GM19023 (cell line): Measurements from ENCODE around the gene GUSB.
"Not testable (repeated sequence)": the region's sequence is repeated elsewhere in the genome, so short reads cannot be mapped to it uniquely, and the experiment has no call there.

ENCODE experiments used
- ATAC-seq: cut with Tn5 transposase; IDR thresholded peaks from one replicate; pipeline ENCODE4 v1.9.1; 2021; ENCODE audit warnings: mild to moderate bottlenecking, moderate library complexity; ENCODE audit not compliant: unreplicated experiment

The GUSB gene

DNA sequence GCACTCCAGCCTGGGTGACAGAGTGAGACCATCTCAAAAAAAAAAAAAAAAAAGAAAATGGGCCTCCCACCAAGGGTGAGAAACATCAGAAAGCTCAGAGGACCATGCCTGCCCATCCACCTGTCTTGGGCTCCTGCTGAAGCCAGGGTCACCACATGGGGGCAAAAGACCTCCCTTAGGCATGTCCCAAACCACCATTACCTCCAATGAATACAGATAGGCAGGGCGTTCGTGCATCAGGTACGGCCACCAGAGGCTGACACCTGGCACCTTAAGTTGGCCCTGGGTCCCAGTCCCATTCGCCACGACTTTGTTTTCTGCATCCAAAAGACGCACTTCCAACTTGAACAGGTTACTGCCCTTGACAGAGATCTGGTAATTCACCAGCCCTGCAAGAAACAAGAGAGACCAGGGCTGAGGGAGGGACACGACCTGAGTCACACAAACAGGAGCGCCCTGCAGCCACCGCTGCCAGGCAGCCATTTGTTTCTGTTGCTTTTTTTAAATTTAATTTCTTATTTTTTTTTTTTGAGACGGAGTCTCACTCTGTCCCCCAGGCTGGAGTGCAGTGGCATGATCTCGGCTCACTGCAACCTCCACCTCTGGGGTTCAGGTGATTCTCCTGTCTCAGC lies 6.1 kb downstream of the GUSB start:
- ATAC-seq: no peak

DNA sequence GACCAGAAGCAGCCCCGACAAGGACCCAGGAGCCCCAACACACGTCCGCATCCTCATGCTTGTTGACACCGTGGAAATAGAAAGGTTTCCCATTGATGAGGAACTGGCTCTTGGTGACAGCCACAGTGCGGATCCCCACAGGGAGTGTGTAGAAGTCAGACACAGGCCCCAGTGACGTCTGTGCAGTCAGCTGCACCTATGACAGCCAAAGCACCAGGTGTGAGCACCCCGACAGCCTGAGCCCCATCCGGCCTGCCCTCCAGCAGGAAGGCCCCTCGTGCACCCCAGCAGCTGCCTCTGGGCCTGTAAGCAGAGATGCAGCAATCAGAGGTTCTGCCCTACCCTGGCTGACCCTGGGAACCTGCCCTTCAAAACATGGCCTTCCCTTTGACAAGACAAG lies 7.1 kb downstream of the GUSB start:
- ATAC-seq: no peak

DNA sequence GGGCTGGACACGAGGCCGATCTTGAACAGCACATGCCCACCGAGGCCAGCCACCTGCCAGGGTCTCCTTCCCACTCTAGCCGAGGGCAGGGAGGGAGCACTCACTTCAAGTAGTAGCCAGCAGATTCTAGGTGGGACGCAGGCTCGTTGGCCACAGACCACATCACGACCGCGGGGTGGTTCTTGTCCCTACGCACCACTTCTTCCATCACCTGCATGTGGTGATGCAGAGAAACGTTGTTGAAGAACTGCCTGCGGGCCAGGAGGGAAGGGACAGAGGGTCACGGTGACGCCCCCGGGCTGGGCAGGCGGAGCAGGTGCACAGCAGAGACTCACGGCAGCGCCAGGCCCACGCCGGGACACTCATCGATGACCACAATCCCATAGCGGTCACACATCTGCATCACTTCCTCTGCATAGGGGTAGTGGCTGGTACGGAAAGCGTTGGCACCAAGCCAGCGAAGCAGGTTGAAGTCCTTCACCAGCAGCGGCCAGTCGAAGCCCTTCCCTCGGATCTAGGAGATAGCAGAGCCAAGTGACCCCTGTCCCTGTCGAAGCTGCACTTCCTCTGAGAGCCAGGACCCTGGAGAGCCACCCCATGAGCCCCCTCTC lies 7.7 kb downstream of the GUSB start:
- ATAC-seq: no peak

DNA sequence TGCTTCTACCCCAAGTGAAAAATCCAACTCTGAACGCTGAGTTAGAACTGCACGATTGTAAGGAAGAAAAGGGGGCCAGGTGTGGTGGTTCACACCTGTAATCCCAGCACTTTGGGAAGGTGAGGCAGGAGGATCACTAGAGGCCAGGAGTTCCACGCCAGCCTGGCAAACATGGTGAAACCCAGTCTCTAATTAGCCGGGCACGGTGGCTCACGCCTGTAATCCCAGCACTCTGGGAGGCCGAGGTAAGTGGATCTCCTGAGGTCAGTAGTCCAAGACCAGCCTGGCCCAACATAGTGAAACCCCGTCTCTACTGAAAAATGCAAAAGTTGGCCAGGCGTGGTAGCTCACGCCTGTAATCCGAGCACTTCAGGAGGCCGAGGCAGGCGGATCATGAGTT lies 9.0 kb downstream of the GUSB start:
- ATAC-seq: no peak

DNA sequence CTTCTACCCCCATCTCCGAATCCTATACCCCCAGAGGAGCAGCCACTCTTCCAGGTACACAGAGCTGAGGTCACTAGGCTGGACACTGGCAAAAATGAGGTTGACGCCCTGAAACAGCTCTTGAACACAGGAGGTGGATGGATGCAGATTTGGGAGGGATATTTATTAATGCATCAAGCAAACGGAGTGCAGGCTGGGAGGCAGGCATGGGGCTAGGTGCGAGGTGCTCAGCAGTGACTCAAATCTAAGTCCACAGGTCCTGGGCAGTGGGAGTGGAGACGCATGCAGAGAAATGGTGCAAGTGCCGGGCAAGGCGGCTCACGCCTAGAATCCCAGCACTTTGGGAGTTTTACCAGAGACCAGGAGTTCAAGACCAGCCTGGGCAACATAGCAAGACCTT lies 11.0 kb downstream of the GUSB start:
- ATAC-seq: no peak

DNA sequence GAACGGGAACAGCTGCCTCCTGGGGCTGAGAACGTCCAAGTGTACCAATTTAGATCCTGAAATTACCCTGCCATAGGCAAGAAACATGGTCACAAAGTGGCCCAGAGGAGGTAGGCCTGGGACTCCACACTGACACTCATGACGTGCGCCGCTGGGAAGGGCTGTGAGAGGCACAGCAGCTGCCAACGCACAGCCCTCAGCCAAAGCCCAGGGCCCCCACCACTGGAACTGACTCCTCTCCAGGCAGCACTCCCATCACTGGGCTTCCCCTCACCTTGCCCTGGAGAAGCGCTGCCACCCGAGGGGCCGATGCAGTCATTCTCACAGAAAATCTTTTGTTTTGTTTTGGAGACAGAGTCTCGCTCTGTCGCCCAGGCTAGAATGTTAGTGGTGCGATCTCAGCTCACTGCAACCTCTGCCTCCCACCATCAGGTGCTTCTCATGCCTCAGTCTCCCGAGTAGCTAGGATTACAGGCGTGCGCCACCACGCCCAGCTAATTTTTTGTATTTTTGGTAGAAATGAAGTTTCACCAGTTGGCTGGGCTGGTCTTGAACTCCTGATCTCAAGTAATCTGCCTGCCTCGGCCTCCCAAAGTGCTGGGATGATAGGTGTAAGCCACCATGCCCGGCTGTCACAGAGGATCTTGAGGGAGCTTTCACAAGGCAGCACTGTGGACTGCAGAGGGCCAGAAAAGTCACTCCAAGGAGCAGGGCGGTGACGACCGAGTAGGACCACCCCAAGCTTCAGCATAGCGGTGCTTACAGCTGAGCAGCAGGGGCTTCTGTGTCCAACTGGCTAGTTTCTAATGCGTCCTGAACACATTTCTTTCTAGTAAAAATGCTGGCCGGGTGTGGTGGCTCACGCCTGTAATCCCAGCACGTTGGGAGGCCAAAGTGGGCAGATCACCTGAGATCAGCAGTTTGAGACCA lies 13.5 kb downstream of the GUSB start:
- ATAC-seq: no peak

DNA sequence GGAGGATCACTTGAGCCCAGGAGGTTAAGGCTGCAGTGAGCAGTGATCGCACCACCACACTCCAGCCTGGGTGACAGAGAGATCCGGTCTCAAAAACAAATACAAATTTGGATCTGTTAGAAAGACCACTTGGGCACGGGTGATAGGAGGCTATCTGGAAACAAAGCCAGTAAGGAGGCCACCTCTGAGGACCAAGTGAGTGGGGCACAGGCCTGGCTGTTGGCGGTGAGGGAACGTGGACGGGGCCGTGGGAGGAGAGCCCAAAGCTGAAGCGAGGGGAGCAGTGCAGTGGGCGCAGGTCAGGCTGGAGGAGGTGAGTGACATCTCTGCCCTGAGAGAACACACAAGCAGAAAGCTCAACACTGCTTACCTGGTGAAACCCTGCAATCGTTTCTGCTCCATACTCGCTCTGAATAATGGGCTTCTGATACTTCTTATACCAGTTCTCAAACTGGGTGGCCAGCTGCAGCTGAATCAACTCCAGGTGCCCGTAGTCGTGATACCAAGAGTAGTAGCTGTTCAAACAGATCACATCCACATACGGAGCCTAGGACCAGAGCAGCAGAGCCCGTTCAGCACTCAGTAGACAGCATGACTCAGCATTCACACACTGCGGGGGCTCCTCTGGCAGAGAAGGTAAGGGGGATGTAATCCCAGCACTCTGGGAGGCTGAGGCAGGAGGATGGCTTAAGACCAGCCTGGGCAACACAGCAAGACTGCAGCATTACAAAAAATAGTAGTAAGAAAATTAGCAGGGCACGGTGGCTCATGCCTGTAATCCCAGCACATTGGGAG lies 14.5 kb downstream of the GUSB start:
- no peak for ATAC-seq

DNA sequence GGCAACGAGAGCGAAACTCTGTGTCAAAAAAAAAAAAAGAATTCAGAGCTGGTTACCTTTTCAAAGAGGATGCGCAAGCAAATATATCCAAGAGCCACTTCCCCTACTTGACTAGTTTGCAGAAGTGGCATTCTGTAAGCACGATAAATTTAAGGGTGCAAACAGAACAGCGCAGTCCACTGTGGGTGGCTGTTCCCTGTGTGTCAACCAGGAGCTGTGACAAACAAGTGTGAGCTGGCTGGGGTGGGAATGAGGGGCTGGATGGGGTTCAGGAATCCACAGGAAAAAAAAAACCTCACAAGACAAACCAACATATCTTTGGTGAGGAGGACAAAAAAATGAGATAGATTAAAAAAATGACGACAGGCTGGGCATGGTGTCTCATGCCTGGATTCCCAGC lies 15.9 kb downstream of the GUSB start:
- ATAC-seq: no peak

DNA sequence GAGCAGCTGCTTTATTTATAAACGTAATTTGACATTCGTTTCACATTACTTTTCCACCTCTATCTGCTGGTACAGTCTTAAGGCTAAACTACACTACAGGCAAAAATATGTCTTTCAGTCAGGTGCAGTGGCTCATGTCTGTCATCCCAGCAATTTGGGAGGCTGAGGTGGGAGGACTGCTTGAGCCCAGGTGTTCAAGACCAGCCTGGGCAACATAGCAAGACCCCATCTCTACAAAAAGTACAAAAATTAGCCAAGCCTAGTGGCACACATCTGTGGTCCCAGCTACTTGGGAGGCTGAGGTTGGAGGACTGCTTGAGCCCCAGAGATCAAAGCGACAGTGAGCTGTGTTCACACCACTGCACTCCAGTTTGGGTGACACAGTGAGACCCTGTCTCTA lies 17.3 kb downstream of the GUSB start:
- ATAC-seq: not testable (repeated sequence)

DNA sequence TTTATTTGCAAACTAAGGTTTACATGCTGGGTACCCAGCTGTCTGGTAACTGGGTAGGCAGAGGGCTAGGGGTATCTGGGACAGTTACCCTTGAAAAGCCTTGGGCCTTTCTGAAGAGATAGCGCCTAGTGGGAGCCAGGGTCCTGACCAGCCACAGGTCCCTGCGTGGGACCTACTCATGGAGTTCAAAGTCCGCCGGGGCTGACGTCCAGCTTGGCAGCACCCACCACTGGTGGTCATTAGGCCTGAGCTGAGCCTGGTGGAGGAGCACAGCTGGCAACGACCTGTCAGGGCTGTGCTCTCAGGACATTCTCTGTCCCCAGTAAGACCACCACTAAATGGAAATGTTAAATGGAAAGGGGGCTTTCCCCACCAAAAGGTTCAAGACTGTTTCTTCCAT lies 20.0 kb downstream of the GUSB start:
- ATAC-seq: no peak

DNA sequence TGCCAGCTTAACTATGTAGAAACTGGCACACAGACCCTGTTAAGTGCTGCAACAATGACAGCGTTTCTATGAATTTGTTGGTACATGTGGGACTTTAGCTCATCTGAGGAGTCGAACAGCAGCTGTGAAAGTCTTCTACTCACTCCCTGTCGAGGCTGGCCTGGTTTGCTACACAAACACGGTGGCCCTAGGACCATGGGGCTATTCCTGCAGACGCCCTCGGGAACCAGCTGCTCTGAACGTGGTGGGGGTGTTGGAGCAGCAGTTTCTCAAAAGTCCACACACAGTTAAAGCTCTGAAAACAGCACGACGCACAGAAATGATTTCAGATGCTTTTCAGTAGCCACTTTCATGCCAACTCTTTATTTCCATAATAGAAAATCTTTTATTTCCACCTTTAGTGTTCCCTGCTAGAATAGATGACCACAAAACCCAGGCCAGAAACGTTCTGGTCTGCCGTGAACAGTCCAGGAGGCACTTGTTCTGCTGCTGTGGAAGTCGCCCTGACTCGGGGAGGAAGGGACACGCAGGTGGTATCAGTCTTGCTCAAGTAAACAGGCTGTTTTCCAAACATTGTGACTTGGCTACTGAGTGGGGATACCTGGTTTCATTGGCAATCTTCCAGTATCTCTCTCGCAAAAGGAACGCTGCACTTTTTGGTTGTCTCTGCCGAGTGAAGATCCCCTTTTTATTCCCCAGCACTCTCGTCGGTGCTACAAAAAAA lies 21.5 kb downstream of the GUSB start:
- ATAC-seq: no peak

DNA sequence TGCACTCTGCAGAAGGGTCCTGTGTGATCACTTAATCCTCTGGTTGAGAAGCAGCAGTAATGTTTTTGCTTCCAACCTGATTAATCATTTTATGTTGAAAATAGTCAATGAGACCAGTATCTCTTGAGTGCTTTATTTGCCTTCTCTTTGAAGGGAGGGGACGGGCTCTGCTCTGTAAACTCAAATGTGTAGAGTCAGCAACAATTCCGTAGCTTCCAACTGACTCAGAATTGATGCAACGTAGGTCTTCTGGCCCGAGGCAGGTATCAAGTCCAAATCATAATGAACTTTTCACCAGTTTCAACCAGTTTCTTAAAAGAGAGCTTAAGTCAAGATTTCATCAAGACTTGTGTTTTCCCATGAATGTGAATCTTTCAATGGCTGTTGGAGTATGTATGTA lies 26.3 kb downstream of the GUSB start:
- ATAC-seq: no peak

DNA sequence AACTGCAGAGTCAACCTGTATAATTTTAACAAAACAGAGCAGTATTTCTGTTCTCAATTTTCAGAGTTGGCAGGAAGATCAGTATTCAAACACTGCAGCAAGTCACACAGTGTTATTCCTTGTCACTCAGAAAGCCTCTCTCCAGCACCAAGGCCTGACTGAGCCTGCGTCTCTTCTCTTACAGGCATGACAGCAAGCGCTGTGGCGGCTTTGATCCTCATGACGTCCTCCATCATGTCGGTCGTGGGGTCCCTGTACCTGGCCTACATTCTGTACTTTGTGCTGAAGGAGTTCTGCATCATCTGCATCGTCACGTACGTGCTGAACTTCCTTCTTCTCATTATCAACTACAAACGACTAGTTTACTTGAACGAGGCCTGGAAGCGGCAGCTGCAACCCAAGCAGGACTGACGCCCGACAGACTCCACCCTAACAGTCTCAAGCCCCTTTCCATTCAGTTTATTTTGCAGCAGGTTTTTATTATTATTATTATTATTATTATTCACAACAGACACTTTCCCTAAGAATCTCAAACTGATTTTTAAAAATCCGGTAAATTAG lies 28.0 kb downstream of the GUSB start:
- ATAC-seq: no peak

DNA sequence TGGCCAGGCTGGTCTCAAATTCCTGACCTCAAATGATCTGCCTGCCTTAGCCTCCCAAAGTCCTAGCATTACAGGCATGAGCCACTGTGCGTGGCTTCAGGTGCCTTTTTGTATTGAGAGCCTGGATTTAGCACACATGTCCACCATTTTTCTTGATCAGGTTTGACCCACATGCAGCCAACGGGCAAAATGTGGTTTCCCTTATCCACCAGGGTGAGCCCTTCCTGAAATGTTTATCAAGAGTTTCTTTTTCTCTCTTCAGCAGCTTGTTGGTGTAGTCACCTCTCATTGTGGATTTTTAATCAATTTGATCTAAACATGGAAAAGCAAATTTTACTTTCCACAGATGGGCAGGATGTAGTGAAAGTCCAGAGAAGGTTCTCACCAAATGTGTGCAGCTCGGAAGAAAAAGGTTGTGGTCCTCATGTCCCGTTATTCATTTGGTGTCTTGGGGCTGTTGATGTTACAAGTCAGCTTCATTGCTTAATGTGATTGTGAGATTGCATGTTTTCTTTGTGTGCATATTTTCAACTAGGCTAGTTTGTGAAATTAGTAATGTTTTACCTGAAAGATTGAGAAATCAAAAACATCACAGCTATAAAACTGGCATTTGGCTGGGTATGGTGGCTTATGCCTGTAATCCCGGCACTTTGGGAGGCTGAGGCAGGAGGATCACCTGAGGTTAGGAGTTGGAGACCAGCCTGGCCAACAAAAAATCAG lies 28.9 kb downstream of the GUSB start:
- ATAC-seq: no peak

DNA sequence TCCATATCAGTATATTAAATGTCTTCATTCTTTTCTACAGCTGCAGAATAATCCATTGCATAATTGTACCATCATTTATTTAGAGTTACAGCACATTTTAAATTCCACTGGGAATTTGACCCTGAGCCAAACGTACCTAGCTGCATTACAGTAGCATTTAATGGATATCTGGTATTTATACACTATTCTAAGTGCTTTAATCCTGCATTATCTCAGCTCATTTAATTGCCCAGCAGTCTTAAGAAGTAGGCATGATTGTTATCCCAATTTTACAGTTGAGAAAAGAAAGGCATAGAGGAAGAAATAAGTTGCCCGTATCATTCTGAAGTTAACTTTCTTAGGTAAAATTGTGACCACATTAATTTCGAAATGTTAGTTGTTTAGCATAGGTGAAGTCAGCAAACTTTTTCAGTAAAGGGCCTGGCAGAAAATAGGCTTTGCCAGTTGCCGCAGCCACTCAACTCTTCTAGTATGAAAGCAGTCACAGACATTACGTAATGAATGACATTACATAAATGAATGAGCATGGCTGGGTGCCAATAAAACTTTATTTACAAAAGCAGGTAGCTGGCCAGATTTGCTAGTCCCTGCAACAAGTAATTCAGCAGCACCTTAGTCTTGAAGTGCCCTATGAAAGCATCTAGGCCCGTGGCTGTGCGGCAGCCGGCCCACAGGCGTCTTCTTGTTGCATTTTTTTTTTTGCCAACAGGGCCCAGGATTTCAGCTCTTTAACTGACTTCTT lies 30.0 kb downstream of the GUSB start:
- ATAC-seq: no peak

DNA sequence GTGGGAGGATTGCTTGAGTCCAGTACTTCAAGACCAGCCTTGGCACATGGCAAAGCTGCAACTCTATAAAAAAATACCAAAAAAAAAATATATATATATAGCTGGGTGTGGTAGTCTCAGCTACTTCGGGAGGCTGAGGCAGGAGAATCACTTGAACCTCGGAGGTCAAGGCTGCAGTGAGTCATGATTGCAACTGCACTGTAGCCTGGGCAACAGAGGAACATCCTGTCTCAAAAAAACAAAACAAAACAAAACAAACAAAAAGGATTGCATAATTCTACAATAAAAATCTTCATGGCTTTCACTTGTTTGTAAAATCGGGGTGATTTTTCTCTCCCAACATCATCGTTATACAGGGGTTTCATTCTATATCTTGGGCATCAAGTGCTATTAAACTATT lies 35.1 kb downstream of the GUSB start:
- ATAC-seq: no peak

DNA sequence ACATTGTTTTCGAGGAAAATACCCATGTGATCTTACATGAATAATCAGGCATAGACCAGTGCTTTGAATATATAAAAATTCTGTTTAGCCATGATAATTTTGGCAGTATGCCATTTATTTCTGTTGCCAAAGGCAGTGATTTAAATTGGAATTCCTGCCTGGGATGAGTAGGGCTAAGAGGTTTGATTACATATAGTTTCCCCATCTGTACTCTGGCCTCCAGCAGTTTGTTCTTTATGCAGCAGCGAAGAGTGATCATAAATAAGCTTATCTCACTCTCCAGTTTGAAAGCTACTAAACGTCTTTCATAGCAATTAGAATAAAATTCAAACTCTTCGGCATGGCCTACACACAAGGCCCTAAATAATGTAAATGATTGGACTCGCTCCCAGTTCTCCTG lies 36.2 kb downstream of the GUSB start:
- not testable (repeated sequence) for ATAC-seq

DNA sequence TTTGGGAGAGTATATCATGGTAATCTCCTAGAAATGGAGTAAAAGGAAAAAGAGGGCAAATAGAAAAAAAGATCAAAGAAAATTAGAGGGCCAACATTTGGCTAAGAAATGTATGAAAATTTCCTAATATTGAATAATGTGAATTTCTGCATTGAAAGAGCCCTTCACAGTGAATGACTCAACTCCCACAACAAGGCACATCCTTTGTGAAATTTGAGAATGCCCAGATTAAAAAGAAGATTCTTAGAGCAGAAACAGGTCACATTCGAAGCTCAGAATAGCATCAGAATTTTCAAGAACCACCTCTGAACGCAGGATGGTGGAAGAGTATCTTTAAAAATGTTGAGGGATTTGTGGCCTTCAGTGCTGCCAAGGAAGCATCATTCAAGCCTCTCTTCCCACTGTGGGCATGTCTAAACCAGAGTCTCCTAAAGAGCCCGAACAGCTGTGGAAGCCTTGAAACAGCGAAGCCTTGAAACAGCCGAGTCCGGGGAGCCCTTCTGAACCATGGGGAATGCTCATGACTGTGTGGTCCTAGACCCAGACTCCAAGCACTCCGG lies 43.6 kb downstream of the GUSB start:
- no peak for ATAC-seq

DNA sequence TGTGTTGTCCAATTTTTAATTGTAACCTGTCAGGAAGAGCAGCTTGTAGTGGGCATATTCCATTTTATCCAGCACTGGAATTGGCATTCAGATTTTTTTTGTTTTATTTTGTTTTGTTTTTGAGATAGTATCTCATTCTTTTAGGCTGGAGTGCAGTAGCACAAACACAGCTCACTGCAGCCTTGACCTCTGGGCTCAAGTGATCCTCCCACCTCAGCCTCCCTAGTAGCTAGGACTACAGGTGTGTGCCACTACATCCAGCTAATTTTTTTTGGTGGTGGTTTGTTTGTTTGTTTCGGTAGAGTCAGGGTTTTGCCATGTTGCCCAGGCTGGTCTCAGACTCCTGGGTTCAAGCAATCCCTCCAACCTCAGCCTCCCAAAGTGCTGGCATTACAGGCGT lies 44.7 kb downstream of the GUSB start:
- ATAC-seq: no peak
